GM23338 (cell line): ENCODE results near the gene KIF4B. TPM values are rescaled to one million over a fixed set of nuclear protein-coding genes. Genes with fewer than 3 reads are reported as not detected.

Experiments
- ATAC-seq: fragments of 200-7000 bp; cut with Tn5 transposase; 3 replicates; pipeline ENCODE4 v1.9.1; 2020
- DNase-seq: peaks from one replicate; pipeline ENCODE4 v3.0.0-alpha.2; 2015; ENCODE audit warnings: low spot score
- H2AFZ ChIP-seq: fragments of 200-600 bp; sonication (generic); 2 replicates; pipeline ENCODE4 v1.8.0; 2016; ENCODE audit warnings: antibody characterized with exemption, mild to moderate bottlenecking, moderate library complexity
- H3F3A ChIP-seq: fragments of 200-600 bp; sonication (generic); replicated peaks from 2 replicates; pipeline ENCODE4 v1.8.0; 2017; ENCODE audit warnings: antibody characterized with exemption, mixed run types, low read depth
- H3K27ac ChIP-seq: fragments of 200-600 bp; sonication (generic); 2 replicates; pipeline ENCODE4 v1.6.1; 2016; ENCODE audit warnings: low read depth
- H3K27me3 ChIP-seq: fragments of 200-600 bp; sonication (generic); 2 replicates; pipeline ENCODE4 v1.8.0; 2016; ENCODE audit warnings: mild to moderate bottlenecking, mixed run types, moderate library complexity; ENCODE audit not compliant: insufficient read depth
- H3K36me3 ChIP-seq: fragments of 200-600 bp; sonication (generic); 2 replicates; pipeline ENCODE4 v1.8.0; 2016; ENCODE audit warnings: mild to moderate bottlenecking; ENCODE audit not compliant: insufficient read depth
- H3K4me1 ChIP-seq: fragments of 200-600 bp; sonication (generic); 2 replicates; pipeline ENCODE4 v1.8.0; 2016; ENCODE audit warnings: mild to moderate bottlenecking, moderate library complexity; ENCODE audit not compliant: insufficient read depth
- H3K4me2 ChIP-seq: fragments of 200-600 bp; sonication (generic); 2 replicates; pipeline ENCODE4 v1.7.1; 2017; ENCODE audit warnings: mixed run types
- H3K4me3 ChIP-seq: fragments of 200-600 bp; sonication (generic); 2 replicates; pipeline ENCODE4 v1.6.1; 2016; ENCODE audit warnings: mixed run types
- H3K79me2 ChIP-seq: fragments of 200-600 bp; sonication (generic); replicated peaks from 2 replicates; pipeline ENCODE4 v1.8.0; 2017; ENCODE audit warnings: mild to moderate bottlenecking; ENCODE audit not compliant: insufficient read depth
- H3K9me2 ChIP-seq: fragments of 200-600 bp; sonication (generic); 2 replicates; pipeline ENCODE4 v1.8.0; 2017; ENCODE audit not compliant: insufficient read depth
- H4K20me1 ChIP-seq: fragments of 200-600 bp; sonication (generic); replicated peaks from 2 replicates; pipeline ENCODE4 v1.8.0; 2017; ENCODE audit warnings: mild to moderate bottlenecking; ENCODE audit not compliant: insufficient read depth
- H3K27ac Mint-ChIP-seq: 2 replicates; pipeline ENCODE4 v1.8.0; 2020; ENCODE audit warnings: inconsistent platforms, mild to moderate bottlenecking, moderate library complexity, mixed read lengths
- H3K27me3 Mint-ChIP-seq: 3 replicates; pipeline ENCODE4 v1.8.0; 2022; ENCODE audit warnings: low read depth, mild to moderate bottlenecking, moderate library complexity, mixed read lengths, inconsistent platforms; ENCODE audit not compliant: insufficient read depth, poor library complexity
- H3K36me3 Mint-ChIP-seq: 3 replicates; pipeline ENCODE4 v1.8.0; 2021; ENCODE audit warnings: low read depth, mild to moderate bottlenecking, inconsistent platforms, moderate library complexity, mixed read lengths
- H3K4me1 Mint-ChIP-seq: 3 replicates; pipeline ENCODE4 v1.8.0; 2020; ENCODE audit warnings: mild to moderate bottlenecking, inconsistent platforms, mixed read lengths
- H3K4me3 Mint-ChIP-seq: 3 replicates; pipeline ENCODE4 v1.8.0; 2021; ENCODE audit warnings: moderate library complexity, mild to moderate bottlenecking, inconsistent platforms, mixed read lengths
- H3K9me3 Mint-ChIP-seq: 3 replicates; pipeline ENCODE4 v1.8.0; 2020; ENCODE audit warnings: moderate library complexity, mild to moderate bottlenecking, inconsistent platforms, mixed read lengths
- CREB1 ChIP-seq: fragments of 250-450 bp; sonication (Bioruptor Pico); IDR thresholded peaks from 2 replicates; pipeline ENCODE4 v1.5.0; 2020; ENCODE audit warnings: low read depth, mild to moderate bottlenecking, moderate library complexity
- CTCF ChIP-seq, 2 experiments: fragments of 200-600 bp in 1 of 2; sonication (generic) in 1 of 2; conservative IDR thresholded peaks; 2 replicates each; pipeline versions ENCODE4 v1.5.1 to v1.6.1; 2016 to 2017; ENCODE audit warnings: antibody characterized with exemption in 2 of 2, low read depth in 2 of 2, mild to moderate bottlenecking in 2 of 2, moderate library complexity in 1 of 2
- JUNB ChIP-seq: IDR thresholded peaks from one replicate; pipeline ENCODE4 v1.6.1; 2016; ENCODE audit warnings: antibody characterized with exemption; ENCODE audit not compliant: unreplicated experiment
- NANOG ChIP-seq: IDR thresholded peaks from 2 replicates; pipeline ENCODE4 v1.6.1; 2016; ENCODE audit warnings: antibody characterized with exemption, borderline replicate concordance
- POLR2AphosphoS5 ChIP-seq: IDR thresholded peaks from 2 replicates; pipeline ENCODE4 v1.6.1; 2016; ENCODE audit warnings: antibody characterized with exemption, low read depth
- REST ChIP-seq: IDR thresholded peaks from one replicate; pipeline ENCODE4 v1.6.1; 2018; ENCODE audit warnings: antibody characterized with exemption; ENCODE audit not compliant: unreplicated experiment
- STAT1 ChIP-seq: IDR thresholded peaks from one replicate; pipeline ENCODE4 v1.6.1; 2016; ENCODE audit warnings: antibody characterized with exemption; ENCODE audit not compliant: unreplicated experiment
- ZNF114 ChIP-seq: fragments of 250-450 bp; sonication (Bioruptor Pico); IDR thresholded peaks from 2 replicates; pipeline ENCODE4 v1.5.0; 2020; ENCODE audit warnings: mild to moderate bottlenecking, moderate library complexity
- ZNF331 ChIP-seq: fragments of 250-450 bp; sonication (Bioruptor Pico); IDR thresholded peaks from 2 replicates; pipeline ENCODE4 v1.5.0; 2020; ENCODE audit warnings: low read depth, mild to moderate bottlenecking, moderate library complexity
- polyA plus RNA-seq: library from polyadenylated mRNA; unstranded; fragments of >200 nt; fragmentation: Nextera tagmentation; extraction: Ambion mirVana; gene quantifications from 2 replicates; pipeline ENCODE4 v1.2.1, GENCODE V29; 2016
- total RNA-seq: library from RNA; depleted of rRNA; stranded (reverse); fragments of >200 nt; shearing (Covaris generic); gene quantifications from 2 replicates; pipeline ENCODE4 v1.2.3, GENCODE V29; 2014
- TF ChIP-seq, protein P1 (sequence below): fragments of 250-450 bp; sonication (Bioruptor Pico); IDR thresholded peaks from 2 replicates; pipeline ENCODE4 v1.5.0; 2020; ENCODE audit warnings: mild to moderate bottlenecking, moderate library complexity

Gene KIF4B
- total and polyA plus RNA-seq, 2 experiments from 2014 or later: not detected

DNA sequence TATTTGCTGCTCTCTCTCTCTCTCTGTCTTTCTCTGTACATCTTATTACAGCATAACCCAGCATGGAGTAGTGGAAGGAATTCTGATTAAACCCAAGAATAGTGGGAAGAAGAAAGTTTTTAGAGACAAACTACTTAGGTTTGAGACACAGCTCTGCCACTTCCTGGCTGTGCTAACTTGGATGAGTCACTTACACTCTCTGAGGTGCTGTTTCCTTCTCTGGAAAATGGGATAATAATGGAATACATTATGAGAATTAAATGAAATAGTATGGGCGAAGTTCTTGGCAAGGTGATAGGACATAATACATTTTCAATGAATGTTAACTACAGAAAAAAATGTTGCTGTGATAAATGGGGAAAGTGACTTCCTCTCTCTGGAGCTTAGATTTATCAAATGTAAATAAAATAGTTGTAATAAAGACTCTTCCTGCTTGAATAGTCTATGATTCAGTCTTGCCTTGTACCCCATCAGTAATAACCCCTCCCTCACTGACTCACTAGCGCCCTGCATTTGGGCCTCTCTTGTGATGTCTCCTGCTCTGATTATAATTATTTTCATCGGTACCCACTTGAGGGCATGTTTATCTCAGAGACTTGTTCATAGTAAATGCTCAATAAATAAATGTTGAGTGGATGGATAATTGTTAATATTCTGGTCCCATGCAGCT is 27.6 kb downstream of the KIF4B start:
- TF ChIP-seq NANOG (no peak), STAT1 (no peak), JUNB (no peak)
- no peaks in the 10 kb centered on the region for H3K36me3 ChIP-seq
- peaks cover 6% of the 10 kb centered on the region; the same call in 1 of the 3 replicates for H3K9me3 Mint-ChIP-seq
- H4K20me1 ChIP-seq: no peaks in the 10 kb centered on the region
- no peak overlapping the region for H3K27ac ChIP-seq
- peaks cover 11% of the 10 kb centered on the region; the same call in 1 of the 2 replicates for H3K9me2 ChIP-seq
- no peak overlapping the region for H3K27ac Mint-ChIP-seq
- DNase-seq: no peak
- H3K4me2 ChIP-seq: no peak overlapping the region
- no peaks in the 10 kb centered on the region for H3K27me3 Mint-ChIP-seq
- H3F3A ChIP-seq: no peaks in the 10 kb centered on the region
- ATAC-seq: no peak
- peaks cover 22% of the 10 kb centered on the region for H3K4me1 Mint-ChIP-seq
- H3K27me3 ChIP-seq: no peaks in the 10 kb centered on the region
- H3K36me3 Mint-ChIP-seq: no peaks in the 10 kb centered on the region
- no peak overlapping the region for H3K4me3 Mint-ChIP-seq
- H3K79me2 ChIP-seq: no peaks in the 10 kb centered on the region
- no peak overlapping the region; the same call in 1 of the 2 replicates for H2AFZ ChIP-seq
- H3K4me3 ChIP-seq: no peak overlapping the region
- H3K4me1 ChIP-seq: peaks cover 21% of the 10 kb centered on the region

GRCh38 chr5:155044591-155044990 is 31.0 kb downstream of the KIF4B start:
- H3K36me3 Mint-ChIP-seq: no peaks in the 10 kb centered on the region

More at GRCh38 chr5:155044591-155044990, 31.0 kb downstream of the KIF4B start:
- no peak overlapping the region for H3K4me3 ChIP-seq
- 0 out of 2 replicates have a peak overlapping the region, but pooled peaks have one; percentile 15 for H3K27ac Mint-ChIP-seq
- H3F3A ChIP-seq: no peaks in the 10 kb centered on the region
- H3K9me3 Mint-ChIP-seq: peaks cover 6% of the 10 kb centered on the region; the same call in 1 of the 3 replicates
- H3K27me3 Mint-ChIP-seq: no peaks in the 10 kb centered on the region
- peaks cover 22% of the 10 kb centered on the region; the same call in 1 of the 2 replicates for H3K9me2 ChIP-seq
- H3K79me2 ChIP-seq: no peaks in the 10 kb centered on the region
- H3K4me1 ChIP-seq: peaks cover 43% of the 10 kb centered on the region
- peaks cover 42% of the 10 kb centered on the region for H3K4me1 Mint-ChIP-seq
- H2AFZ ChIP-seq: no peak overlapping the region
- H4K20me1 ChIP-seq: no peaks in the 10 kb centered on the region
- peak; percentile 60 for DNase-seq
- no peak overlapping the region for H3K4me3 Mint-ChIP-seq
- no peak for TF ChIP-seq ZNF331 (CRISPR knock-in tag)
- no peak for TF ChIP-seq REST
- no peak for TF ChIP-seq ZNF114 (CRISPR knock-in tag)
- TF ChIP-seq CREB1 (CRISPR knock-in tag): no peak
- TF ChIP-seq, protein P1, sequence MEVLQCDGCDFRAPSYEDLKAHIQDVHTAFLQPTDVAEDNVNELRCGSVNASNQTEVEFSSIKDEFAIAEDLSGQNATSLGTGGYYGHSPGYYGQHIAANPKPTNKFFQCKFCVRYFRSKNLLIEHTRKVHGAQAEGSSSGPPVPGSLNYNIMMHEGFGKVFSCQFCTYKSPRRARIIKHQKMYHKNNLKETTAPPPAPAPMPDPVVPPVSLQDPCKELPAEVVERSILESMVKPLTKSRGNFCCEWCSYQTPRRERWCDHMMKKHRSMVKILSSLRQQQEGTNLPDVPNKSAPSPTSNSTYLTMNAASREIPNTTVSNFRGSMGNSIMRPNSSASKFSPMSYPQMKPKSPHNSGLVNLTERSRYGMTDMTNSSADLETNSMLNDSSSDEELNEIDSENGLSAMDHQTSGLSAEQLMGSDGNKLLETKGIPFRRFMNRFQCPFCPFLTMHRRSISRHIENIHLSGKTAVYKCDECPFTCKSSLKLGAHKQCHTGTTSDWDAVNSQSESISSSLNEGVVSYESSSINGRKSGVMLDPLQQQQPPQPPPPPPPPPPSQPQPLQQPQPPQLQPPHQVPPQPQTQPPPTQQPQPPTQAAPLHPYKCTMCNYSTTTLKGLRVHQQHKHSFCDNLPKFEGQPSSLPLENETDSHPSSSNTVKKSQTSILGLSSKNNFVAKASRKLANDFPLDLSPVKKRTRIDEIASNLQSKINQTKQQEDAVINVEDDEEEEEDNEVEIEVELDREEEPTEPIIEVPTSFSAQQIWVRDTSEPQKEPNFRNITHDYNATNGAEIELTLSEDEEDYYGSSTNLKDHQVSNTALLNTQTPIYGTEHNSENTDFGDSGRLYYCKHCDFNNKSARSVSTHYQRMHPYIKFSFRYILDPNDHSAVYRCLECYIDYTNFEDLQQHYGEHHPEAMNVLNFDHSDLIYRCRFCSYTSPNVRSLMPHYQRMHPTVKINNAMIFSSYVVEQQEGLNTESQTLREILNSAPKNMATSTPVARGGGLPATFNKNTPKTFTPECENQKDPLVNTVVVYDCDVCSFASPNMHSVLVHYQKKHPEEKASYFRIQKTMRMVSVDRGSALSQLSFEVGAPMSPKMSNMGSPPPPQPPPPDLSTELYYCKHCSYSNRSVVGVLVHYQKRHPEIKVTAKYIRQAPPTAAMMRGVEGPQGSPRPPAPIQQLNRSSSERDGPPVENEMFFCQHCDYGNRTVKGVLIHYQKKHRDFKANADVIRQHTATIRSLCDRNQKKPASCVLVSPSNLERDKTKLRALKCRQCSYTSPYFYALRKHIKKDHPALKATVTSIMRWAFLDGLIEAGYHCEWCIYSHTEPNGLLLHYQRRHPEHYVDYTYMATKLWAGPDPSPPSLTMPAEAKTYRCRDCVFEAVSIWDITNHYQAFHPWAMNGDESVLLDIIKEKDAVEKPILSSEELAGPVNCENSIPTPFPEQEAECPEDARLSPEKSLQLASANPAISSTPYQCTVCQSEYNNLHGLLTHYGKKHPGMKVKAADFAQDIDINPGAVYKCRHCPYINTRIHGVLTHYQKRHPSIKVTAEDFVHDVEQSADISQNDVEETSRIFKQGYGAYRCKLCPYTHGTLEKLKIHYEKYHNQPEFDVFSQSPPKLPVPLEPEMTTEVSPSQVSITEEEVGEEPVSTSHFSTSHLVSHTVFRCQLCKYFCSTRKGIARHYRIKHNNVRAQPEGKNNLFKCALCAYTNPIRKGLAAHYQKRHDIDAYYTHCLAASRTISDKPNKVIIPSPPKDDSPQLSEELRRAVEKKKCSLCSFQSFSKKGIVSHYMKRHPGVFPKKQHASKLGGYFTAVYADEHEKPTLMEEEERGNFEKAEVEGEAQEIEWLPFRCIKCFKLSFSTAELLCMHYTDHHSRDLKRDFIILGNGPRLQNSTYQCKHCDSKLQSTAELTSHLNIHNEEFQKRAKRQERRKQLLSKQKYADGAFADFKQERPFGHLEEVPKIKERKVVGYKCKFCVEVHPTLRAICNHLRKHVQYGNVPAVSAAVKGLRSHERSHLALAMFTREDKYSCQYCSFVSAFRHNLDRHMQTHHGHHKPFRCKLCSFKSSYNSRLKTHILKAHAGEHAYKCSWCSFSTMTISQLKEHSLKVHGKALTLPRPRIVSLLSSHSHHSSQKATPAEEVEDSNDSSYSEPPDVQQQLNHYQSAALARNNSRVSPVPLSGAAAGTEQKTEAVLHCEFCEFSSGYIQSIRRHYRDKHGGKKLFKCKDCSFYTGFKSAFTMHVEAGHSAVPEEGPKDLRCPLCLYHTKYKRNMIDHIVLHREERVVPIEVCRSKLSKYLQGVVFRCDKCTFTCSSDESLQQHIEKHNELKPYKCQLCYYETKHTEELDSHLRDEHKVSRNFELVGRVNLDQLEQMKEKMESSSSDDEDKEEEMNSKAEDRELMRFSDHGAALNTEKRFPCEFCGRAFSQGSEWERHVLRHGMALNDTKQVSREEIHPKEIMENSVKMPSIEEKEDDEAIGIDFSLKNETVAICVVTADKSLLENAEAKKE (CRISPR knock-in tag): no peak
- TF ChIP-seq POLR2AphosphoS5: no peak
- TF ChIP-seq CTCF (conservative IDR thresholded peaks at IDR 0.05; ENCODE audit: low read depth in 2 of 2): no peak
- peak overlapping the region; percentile 21; the same call in 1 of the 2 replicates for H3K27ac ChIP-seq
- no peaks in the 10 kb centered on the region for H3K36me3 ChIP-seq
- H3K27me3 ChIP-seq: no peaks in the 10 kb centered on the region
- H3K4me2 ChIP-seq: peak overlapping the region; percentile 46; the same call in 1 of the 2 replicates
- peak; percentile 19; the same call in 1 of the 3 replicates for ATAC-seq
